GM12878 (cell line): ENCODE results near the gene DAB2IP. TPM values are rescaled to one million over a fixed set of nuclear protein-coding genes. Genes with fewer than 3 reads are reported as not detected.

ENCODE experiments used
- ATAC-seq: fragments of 200-7000 bp; cut with Tn5 transposase; 3 replicates; pipeline ENCODE4 v1.9.1; 2020; ENCODE audit warnings: mild to moderate bottlenecking, moderate library complexity
- BruUV-seq: library from RNA; stranded (reverse); fragments of 400-500 nt; replicated peaks from 2 replicates; lab custom pipeline; 2021; lab: Mats Ljungman, UMichigan
- CTCF ChIA-PET: fragments of 300-600 bp; sonication (Branson Sonifier 250); formaldehyde crosslinking; extraction: SDS; loops from one replicate; lab custom pipeline; 2021; ENCODE audit warnings: inconsistent platforms; lab: Yijun Ruan, JAX
- POLR2A ChIA-PET: fragments of 350-600 bp; formaldehyde crosslinking; extraction: SDS; loops from one replicate; lab custom pipeline; 2021; ENCODE audit warnings: inconsistent platforms; lab: Charles Lee
- RAD21 ChIA-PET: fragments of 300-600 bp; sonication (Branson Sonifier 250); formaldehyde crosslinking; loops from one replicate; lab custom pipeline; 2023; ENCODE audit warnings: antibody characterized with exemption; ENCODE audit not compliant: unreplicated experiment; lab: Charles Lee
- SMC1A ChIA-PET: fragments of 300-600 bp; sonication (Branson Sonifier 250); formaldehyde crosslinking; loops from one replicate; lab custom pipeline; 2023; ENCODE audit not compliant: unreplicated experiment, uncharacterized antibody; lab: Charles Lee
- DNase-seq: peaks from one replicate; pipeline ENCODE4 v3.0.0-alpha.2; 2011; ENCODE audit warnings: low read depth, low spot score
- FAIRE-seq: peaks from 3 replicates; lab custom pipeline; 2011; peaks lifted over from hg19 to GRCh38; lab: Jason Lieb, UNC
- H2AFZ ChIP-seq: 2 replicates; pipeline ENCODE4 v1.6.0; 2011; ENCODE audit warnings: low read depth, low read length, control low read depth; ENCODE audit not compliant: control insufficient read depth
- H3K27ac ChIP-seq: 2 replicates; pipeline ENCODE4 v1.5.1; 2011; ENCODE audit warnings: control low read depth; ENCODE audit not compliant: control insufficient read depth, insufficient read depth
- H3K27me3 ChIP-seq, 2 experiments: replicated peaks in 1 of 2; 2 replicates each; pipeline versions ENCODE4 v1.6.0 to v1.6.1; 2011; ENCODE audit warnings: low read length in 1 of 2; ENCODE audit not compliant: control insufficient read depth in 2 of 2, insufficient read depth in 2 of 2
- H3K36me3 ChIP-seq, 2 experiments: 2 replicates each; pipeline ENCODE4 v1.5.1; 2011; ENCODE audit warnings: low read length in 1 of 2; ENCODE audit not compliant: control insufficient read depth in 2 of 2, insufficient read depth in 2 of 2
- H3K4me1 ChIP-seq: 2 replicates; pipeline ENCODE4 v1.6.1; 2011; ENCODE audit warnings: mild to moderate bottlenecking, low read length, moderate library complexity, mixed read lengths; ENCODE audit not compliant: control insufficient read depth, insufficient read depth
- H3K4me2 ChIP-seq: 2 replicates; pipeline ENCODE4 v1.6.0; 2011; ENCODE audit warnings: control low read depth; ENCODE audit not compliant: control insufficient read depth, insufficient read depth
- H3K4me3 ChIP-seq: fragments of 200-600 bp; sonication (generic); 2 replicates; pipeline ENCODE4 v1.5.1; 2016
- H3K79me2 ChIP-seq: 2 replicates; pipeline ENCODE4 v1.6.0; 2011; ENCODE audit warnings: low read length; ENCODE audit not compliant: control insufficient read depth, insufficient read depth
- H3K9ac ChIP-seq: 2 replicates; pipeline ENCODE4 v1.8.0; 2011; ENCODE audit warnings: low read length, control low read depth, mixed read lengths; ENCODE audit not compliant: control insufficient read depth, insufficient read depth
- H3K9me3 ChIP-seq: replicated peaks from 3 replicates; pipeline ENCODE4 v1.5.1; 2011; ENCODE audit warnings: mild to moderate bottlenecking, low read length; ENCODE audit not compliant: control insufficient read depth, insufficient read depth
- H4K20me1 ChIP-seq: 2 replicates; pipeline ENCODE4 v1.6.0; 2011; ENCODE audit not compliant: control insufficient read depth, insufficient read depth
- ATF3 ChIP-seq: IDR thresholded peaks from 2 replicates; pipeline ENCODE4 v1.6.1; 2011; ENCODE audit warnings: low read depth, mild to moderate bottlenecking, low read length, moderate library complexity, borderline replicate concordance; ENCODE audit errors: extremely low read depth
- BCLAF1 ChIP-seq: fragments of 450-650 bp; IDR thresholded peaks from 2 replicates; pipeline ENCODE4 v1.6.1; 2017; ENCODE audit warnings: antibody characterized with exemption, mild to moderate bottlenecking, moderate library complexity
- CBX5 ChIP-seq: sonication (generic); IDR thresholded peaks from 2 replicates; pipeline ENCODE4 v1.6.1; 2016; ENCODE audit warnings: low read depth, moderate library complexity, mild to moderate bottlenecking, inconsistent platforms
- E4F1 ChIP-seq: fragments of 450-650 bp; IDR thresholded peaks from 2 replicates; pipeline ENCODE4 v1.6.1; 2018; ENCODE audit warnings: borderline replicate concordance, mild to moderate bottlenecking; ENCODE audit not compliant: partially characterized antibody
- EGR1 ChIP-seq, 2 experiments: IDR thresholded peaks; 1 replicate in 1 of 2; 2 replicates in 1 of 2; pipeline ENCODE4 v1.6.1; 2011 to 2012; ENCODE audit warnings: low read depth in 2 of 2, low read length in 2 of 2, borderline replicate concordance in 1 of 2, mild to moderate bottlenecking in 1 of 2, moderate library complexity in 1 of 2
- ELK1 ChIP-seq: IDR thresholded peaks from 2 replicates; pipeline ENCODE4 v1.6.1; 2012; ENCODE audit warnings: low read depth, low read length, improper control_type of control experiment
- HCFC1 ChIP-seq: fragments of 150-350 bp; IDR thresholded peaks from 2 replicates; pipeline ENCODE4 v1.6.1; 2014; ENCODE audit warnings: low read length
- PKNOX1 ChIP-seq: fragments of 450-650 bp; IDR thresholded peaks from 2 replicates; pipeline ENCODE4 v1.6.1; 2016; ENCODE audit warnings: mild to moderate bottlenecking
- SKIL ChIP-seq: fragments of 450-650 bp; IDR thresholded peaks from 2 replicates; pipeline ENCODE4 v1.6.1; 2017; ENCODE audit warnings: mild to moderate bottlenecking, low read depth, inconsistent platforms; ENCODE audit not compliant: poor library complexity, severe bottlenecking
- TCF12 ChIP-seq: IDR thresholded peaks from 2 replicates; pipeline ENCODE4 v1.6.1; 2011; ENCODE audit warnings: low read depth, mild to moderate bottlenecking, low read length
- YY1 ChIP-seq: IDR thresholded peaks from 2 replicates; pipeline ENCODE4 v1.6.1; 2011; ENCODE audit warnings: low read depth, mild to moderate bottlenecking, low read length
- ZSCAN29 ChIP-seq: fragments of 450-650 bp; IDR thresholded peaks from 2 replicates; pipeline ENCODE4 v1.6.1; 2017; ENCODE audit warnings: mild to moderate bottlenecking, moderate library complexity
- WGBS: methylation state at CpG from one replicate; pipeline ENCODE4 v1.1.6; 2016; ENCODE audit warnings: low lambda C conversion rate; ENCODE audit not compliant: insufficient replicate concordance, insufficient coverage; ENCODE audit errors: missing lambda C conversion rate; 5-methylcytosine and 5-hydroxymethylcytosine counted together
- in situ Hi-C: fragments of 300-500 bp; cut with MboI; formaldehyde crosslinking; loops from 9 replicates; pipeline ENCODE4 v1.14.3; 2018; ENCODE audit warnings: mixed read lengths
- intact Hi-C: fragments of 100-400 bp; cut with micrococcal nuclease; formaldehyde crosslinking; loops from one replicate; pipeline ENCODE4 v1.14.2; 2022; ENCODE audit not compliant: unreplicated experiment
- polyA plus RNA-seq, 11 experiments: library from polyadenylated mRNA; depleted of rRNA in 4 of 11; unstranded in 6 of 11; stranded (reverse) in 5 of 11; fragments of >200 nt; fragmentation: Nextera tagmentation in 4 of 11; fragmentation: Illumina TruSeq in 1 of 11; extraction: Ambion mirVana in 4 of 11; extraction: Trizol in 1 of 11; gene quantifications; 1 replicate in 1 of 11; 2 replicates in 10 of 11; pipeline versions ENCODE4 v1.2.1 to v1.2.3, GENCODE V29; 2011 to 2016; ENCODE audit warnings: inconsistent platforms in 2 of 11, missing spikeins in 2 of 11, low read depth in 1 of 11
- total RNA-seq, 4 experiments: library from RNA; depleted of rRNA in 3 of 4; stranded (reverse); fragments of >200 nt in 3 of 4; fragmentation: Illumina TruSeq in 1 of 4; extraction: Trizol in 1 of 4; gene quantifications; 2 replicates each; pipeline versions ENCODE4 v1.2.1 to v1.2.3, GENCODE V29; 2013 to 2021

The DAB2IP gene
- total and polyA plus RNA-seq, 10 of the 15 experiments (the other 5 are each of a cell fraction or from before 2014, with no cell fraction given), result 0.03 to 0.38 (median 0.14) TPM; not detected in 6

- TF ChIP-seq ATF3 (no peak), CBX5 (no peak)
Observed at GRCh38 chr9:121660876-121661275, 9.4 kb downstream of the DAB2IP start (continued).

GRCh38 chr9:121661328-121661727, 9.9 kb downstream of the DAB2IP start:
- in situ Hi-C loops (no loop called here), intact Hi-C loops (no loop called here)
- SMC1A ChIA-PET, result no interaction called here
- Histone ChIP-seq H3K4me3 (no peak overlapping the region), H2AFZ (no peak overlapping the region), H3K4me2 (no peak overlapping the region), H3K36me3 (no peaks in the 10 kb centered on the region), H3K9me3 (no peaks in the 10 kb centered on the region), H3K27ac (no peak overlapping the region), H3K27me3 (peaks cover 3% of the 10 kb centered on the region in 2 experiments; a peak in 3 of 4 replicates), H3K4me1 (no peaks in the 10 kb centered on the region), H3K79me2 (no peaks in the 10 kb centered on the region), H3K9ac (no peak overlapping the region), H4K20me1 (no peaks in the 10 kb centered on the region)
- RAD21 ChIA-PET, result no interaction called here
- CTCF ChIA-PET, result no interaction called here
- FAIRE-seq (no peak), DNase-seq (no peak), ATAC-seq (no peak)
- no TSS peak for BruUV-seq
- POLR2A ChIA-PET, result no interaction called here
- WGBS, result 23% methylated on average over 5 of the region's 5 CpGs
- TF ChIP-seq TCF12, result no peak
- no peak for TF ChIP-seq ZSCAN29
- TF ChIP-seq ELK1, result no peak
- TF ChIP-seq SKIL, result no peak
- no peak for TF ChIP-seq BCLAF1
- no peak for TF ChIP-seq E4F1
- TF ChIP-seq YY1, result no peak
- no peak for TF ChIP-seq PKNOX1
- TF ChIP-seq HCFC1, result no peak
- no peak for TF ChIP-seq EGR1 (IDR thresholded peaks at IDR 0.05; ENCODE audit: borderline replicate concordance in 1 of 2, low read depth in 2 of 2, low read length in 2 of 2)
